Parathyroid adenoma (tissue), 2 donors: ENCODE results near the gene FERMT1.
A peak's percentile ranks its signal among the peaks of the same experiment; 100 is the strongest.

Experiments used
- H2AFZ ChIP-seq: fragments of 300-600 bp; sonication (generic); one replicate; pipeline ENCODE4 v1.7.0; 2017; ENCODE audit warnings: antibody characterized with exemption, mild to moderate bottlenecking
- H3K27ac ChIP-seq: fragments of 300-600 bp; sonication (generic); one replicate; pipeline ENCODE4 v1.7.0; 2017
- H3K27me3 ChIP-seq: fragments of 300-600 bp; sonication (generic); one replicate; pipeline ENCODE4 v1.7.0; 2017; ENCODE audit warnings: low read length; ENCODE audit not compliant: control insufficient read depth, insufficient read depth
- H3K36me3 ChIP-seq: fragments of 300-600 bp; sonication (generic); one replicate; pipeline ENCODE4 v1.7.0; 2017; ENCODE audit warnings: low read length; ENCODE audit not compliant: control insufficient read depth, insufficient read depth
- H3K4me1 ChIP-seq: fragments of 300-600 bp; sonication (generic); one replicate; pipeline ENCODE4 v1.7.0; 2017; ENCODE audit warnings: control low read depth
- H3K4me2 ChIP-seq: fragments of 300-600 bp; sonication (generic); one replicate; pipeline ENCODE4 v1.7.0; 2017; ENCODE audit warnings: low read length
- H3K4me3 ChIP-seq: fragments of 300-600 bp; sonication (generic); one replicate; pipeline ENCODE4 v1.7.0; 2017; ENCODE audit warnings: low read depth, low read length
- H3K79me2 ChIP-seq: fragments of 300-600 bp; sonication (generic); one replicate; pipeline ENCODE4 v1.7.0; 2017; ENCODE audit warnings: control low read depth
- H3K9ac ChIP-seq: fragments of 300-600 bp; sonication (generic); one replicate; pipeline ENCODE4 v1.7.0; 2017; ENCODE audit warnings: mild to moderate bottlenecking
- H3K9me3 ChIP-seq: fragments of 300-600 bp; sonication (generic); one replicate; pipeline ENCODE4 v1.7.0; 2017; ENCODE audit warnings: low read length; ENCODE audit not compliant: control insufficient read depth
- CTCF ChIP-seq: fragments of 300-600 bp; sonication (generic); IDR thresholded peaks from one replicate; pipeline ENCODE4 v1.7.0; 2017; ENCODE audit warnings: antibody characterized with exemption, mild to moderate bottlenecking
- donor health status: primary hyperparathyroidism.

Gene FERMT1

GRCh38 chr20:6142348-6142993 lies 19.6 kb upstream of the FERMT1 start:
- Histone ChIP-seq H3K27me3 (no peaks in the 10 kb centered on the region), H3K4me3 (no peak overlapping the region), H3K27ac (no peak overlapping the region), H3K36me3 (no peaks in the 10 kb centered on the region), H3K79me2 (no peaks in the 10 kb centered on the region), H3K9ac (no peak overlapping the region), H3K4me1 (no peaks in the 10 kb centered on the region), H3K9me3 (no peaks in the 10 kb centered on the region), H3K4me2 (no peak overlapping the region), H2AFZ (peak overlapping the region; percentile 47)
- TF ChIP-seq CTCF = peak; percentile 90

GRCh38 chr20:6140947-6141346 lies 18.1 kb upstream of the FERMT1 start:
- Histone ChIP-seq H3K79me2 (no peaks in the 10 kb centered on the region), H3K4me3 (no peak overlapping the region), H3K4me2 (no peak overlapping the region), H3K4me1 (no peaks in the 10 kb centered on the region), H3K27me3 (no peaks in the 10 kb centered on the region), H3K36me3 (no peaks in the 10 kb centered on the region), H3K27ac (no peak overlapping the region), H3K9ac (no peak overlapping the region), H2AFZ (no peak overlapping the region), H3K9me3 (no peaks in the 10 kb centered on the region)
- peak; percentile 8 for TF ChIP-seq CTCF

GRCh38 chr20:6135347-6135746 lies 12.5 kb upstream of the FERMT1 start:
- H3K79me2 ChIP-seq = no peaks in the 10 kb centered on the region
- H3K4me1 ChIP-seq = peaks cover 15% of the 10 kb centered on the region
- TF ChIP-seq CTCF = no peak
- H3K9me3 ChIP-seq = no peaks in the 10 kb centered on the region
- H3K27me3 ChIP-seq = no peaks in the 10 kb centered on the region
- H3K36me3 ChIP-seq = no peaks in the 10 kb centered on the region
- no peak overlapping the region for H3K4me2 ChIP-seq
- H3K27ac ChIP-seq = no peak overlapping the region
- H3K4me3 ChIP-seq = no peak overlapping the region
- H3K9ac ChIP-seq = no peak overlapping the region
- peak overlapping the region; percentile 64 for H2AFZ ChIP-seq

- peak overlapping the region; percentile 25 for H3K4me2 ChIP-seq
- no peaks in the 10 kb centered on the region for H3K27me3 ChIP-seq
- H3K27ac ChIP-seq = no peak overlapping the region
- H2AFZ ChIP-seq = peak overlapping the region; percentile 64
- peaks cover 15% of the 10 kb centered on the region for H3K4me1 ChIP-seq
- no peaks in the 10 kb centered on the region for H3K79me2 ChIP-seq
- no peaks in the 10 kb centered on the region for H3K9me3 ChIP-seq
- no peak for TF ChIP-seq CTCF
- H3K9ac ChIP-seq = no peak overlapping the region
- H3K4me3 ChIP-seq = no peak overlapping the region
- no peaks in the 10 kb centered on the region for H3K36me3 ChIP-seq
Observed at GRCh38 chr20:6134592-6134991, 11.8 kb upstream of the FERMT1 start.

GRCh38 chr20:6130045-6130444 lies 7.2 kb upstream of the FERMT1 start:
- Histone ChIP-seq H3K9ac (no peak overlapping the region), H3K27ac (no peak overlapping the region), H3K4me2 (no peak overlapping the region), H3K9me3 (no peaks in the 10 kb centered on the region), H3K36me3 (no peaks in the 10 kb centered on the region), H3K27me3 (no peaks in the 10 kb centered on the region), H2AFZ (no peak overlapping the region), H3K4me3 (no peak overlapping the region), H3K79me2 (no peaks in the 10 kb centered on the region), H3K4me1 (peaks cover 11% of the 10 kb centered on the region)
- no peak for TF ChIP-seq CTCF
